RWPE2 (cell line): ENCODE data around the gene CNKSR3.

Experiments
- ATAC-seq: fragments of 200-7000 bp; cut with Tn5 transposase; 3 replicates; pipeline ENCODE4 v1.9.1; 2021; ENCODE audit warnings: low read depth
- DNase-seq: peaks from one replicate; pipeline ENCODE4 v3.0.0-alpha.2; 2020; ENCODE audit warnings: low spot score
- H3K27ac ChIP-seq: fragments of 450-650 bp; 2 replicates; pipeline ENCODE4 v1.5.1; 2017; ENCODE audit warnings: mild to moderate bottlenecking; ENCODE audit not compliant: poor library complexity, severe bottlenecking
- H3K27me3 ChIP-seq: fragments of 250-450 bp; sonication (Bioruptor Pico); 2 replicates; pipeline ENCODE4 v1.5.1; 2021; ENCODE audit warnings: mild to moderate bottlenecking, moderate library complexity; ENCODE audit not compliant: insufficient read depth, poor library complexity, severe bottlenecking
- H3K36me3 ChIP-seq: fragments of 250-450 bp; sonication (Bioruptor Pico); 2 replicates; pipeline ENCODE4 v1.5.1; 2020; ENCODE audit warnings: low read depth, mild to moderate bottlenecking, moderate library complexity
- H3K4me1 ChIP-seq: fragments of 250-450 bp; sonication (Bioruptor Pico); 2 replicates; pipeline ENCODE4 v1.5.1; 2021; ENCODE audit warnings: mild to moderate bottlenecking, moderate library complexity; ENCODE audit not compliant: insufficient read depth, poor library complexity, severe bottlenecking
- H3K4me3 ChIP-seq: fragments of 250-450 bp; sonication (Bioruptor Pico); 2 replicates; pipeline ENCODE4 v1.5.1; 2021; ENCODE audit warnings: mild to moderate bottlenecking, moderate library complexity; ENCODE audit not compliant: severe bottlenecking
- H3K9me3 ChIP-seq: fragments of 250-450 bp; sonication (Bioruptor Pico); 2 replicates; pipeline ENCODE4 v1.5.1; 2021; ENCODE audit warnings: mild to moderate bottlenecking, moderate library complexity; ENCODE audit not compliant: severe bottlenecking
- CTCF ChIP-seq: fragments of 450-650 bp; IDR thresholded peaks from one replicate; pipeline ENCODE4 v1.5.1; 2017; ENCODE audit warnings: mild to moderate bottlenecking, moderate library complexity; ENCODE audit not compliant: poor library complexity, severe bottlenecking

Gene CNKSR3

GRCh38 chr6:154399097-154399496, 111.4 kb downstream of the CNKSR3 start:
- TF ChIP-seq CTCF: no peak
- ATAC-seq: peak; percentile 48; the same call in 1 of the 3 replicates
- peaks cover 17% of the 10 kb centered on the region for H3K4me1 ChIP-seq
- H3K27ac ChIP-seq: no peak overlapping the region
- no peak overlapping the region for H3K4me3 ChIP-seq
- no peaks in the 10 kb centered on the region for H3K36me3 ChIP-seq
- no peaks in the 10 kb centered on the region for H3K9me3 ChIP-seq
- H3K27me3 ChIP-seq: no peaks in the 10 kb centered on the region
- no peak for DNase-seq

GRCh38 chr6:154397491-154398195, 112.8 kb downstream of the CNKSR3 start:
- no peak for TF ChIP-seq CTCF
- Histone ChIP-seq H3K27ac (no peak overlapping the region), H3K27me3 (no peaks in the 10 kb centered on the region), H3K36me3 (no peaks in the 10 kb centered on the region), H3K4me1 (peaks cover 11% of the 10 kb centered on the region), H3K4me3 (no peak overlapping the region), H3K9me3 (no peaks in the 10 kb centered on the region)
- no peak for ATAC-seq
- no peak for DNase-seq

- DNase-seq (no peak), ATAC-seq (no peak)
- Histone ChIP-seq H3K36me3 (no peaks in the 10 kb centered on the region), H3K27ac (no peak overlapping the region), H3K27me3 (no peaks in the 10 kb centered on the region), H3K4me1 (peaks cover 3% of the 10 kb centered on the region), H3K9me3 (no peaks in the 10 kb centered on the region), H3K4me3 (no peak overlapping the region)
- no peak for TF ChIP-seq CTCF
Observed at GRCh38 chr6:154395878-154396277, 114.6 kb downstream of the CNKSR3 start.

- H3K4me1 ChIP-seq: peaks cover 3% of the 10 kb centered on the region
Observed at GRCh38 chr6:154395316-154395715, 115.2 kb downstream of the CNKSR3 start.

More at GRCh38 chr6:154395316-154395715, 115.2 kb downstream of the CNKSR3 start:
- TF ChIP-seq CTCF: no peak
- no peaks in the 10 kb centered on the region for H3K9me3 ChIP-seq
- no peak overlapping the region for H3K4me3 ChIP-seq
- H3K36me3 ChIP-seq: no peaks in the 10 kb centered on the region
- DNase-seq (no peak), ATAC-seq (no peak)
- no peaks in the 10 kb centered on the region for H3K27me3 ChIP-seq
- H3K27ac ChIP-seq: no peak overlapping the region
